GM13976 (cell line): Measurements from ENCODE around the gene SLC9A9.

Source experiments
- DNase-seq: peaks from one replicate; pipeline ENCODE4 v3.0.0; 2012; ENCODE audit warnings: low spot score
- in situ Hi-C: fragments of 300-500 bp; cut with MboI; formaldehyde crosslinking; loops from one replicate; pipeline ENCODE4 v1.12.0; 2022; ENCODE audit warnings: low sequenced_read_pairs, mixed read lengths, inconsistent platforms; ENCODE audit not compliant: unreplicated experiment
- TF ChIP-seq, protein P1 (sequence below): IDR thresholded peaks from 2 replicates; pipeline ENCODE4 v1.5.1; 2012; ENCODE audit warnings: borderline replicate concordance, mild to moderate bottlenecking; ENCODE audit not compliant: insufficient read depth; ENCODE audit errors: extremely low read depth, missing control alignments, control extremely low read depth

SLC9A9 gene

DNA sequence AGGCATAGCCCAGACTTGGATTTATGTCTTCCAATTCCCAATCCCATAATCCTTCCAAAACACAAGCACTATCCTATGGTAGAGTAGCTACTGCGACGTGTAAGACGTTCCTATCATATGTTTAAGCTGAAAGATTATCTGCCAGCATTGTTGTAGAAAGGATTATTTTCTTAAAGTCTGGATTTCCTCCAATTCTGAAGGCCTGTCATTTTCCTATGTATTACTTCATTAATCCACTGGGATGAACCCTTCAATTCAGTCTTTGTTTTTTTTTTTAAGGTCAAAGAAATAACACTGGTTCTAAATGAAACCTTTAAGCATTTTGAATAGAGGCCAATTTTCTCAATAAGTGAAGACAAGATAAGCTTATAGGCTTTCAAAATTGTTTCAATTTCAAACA lies 289.0 kb downstream of the SLC9A9 start:
- DNase-seq = no peak
- in situ Hi-C loops = no loop called here
- TF ChIP-seq, protein P1, sequence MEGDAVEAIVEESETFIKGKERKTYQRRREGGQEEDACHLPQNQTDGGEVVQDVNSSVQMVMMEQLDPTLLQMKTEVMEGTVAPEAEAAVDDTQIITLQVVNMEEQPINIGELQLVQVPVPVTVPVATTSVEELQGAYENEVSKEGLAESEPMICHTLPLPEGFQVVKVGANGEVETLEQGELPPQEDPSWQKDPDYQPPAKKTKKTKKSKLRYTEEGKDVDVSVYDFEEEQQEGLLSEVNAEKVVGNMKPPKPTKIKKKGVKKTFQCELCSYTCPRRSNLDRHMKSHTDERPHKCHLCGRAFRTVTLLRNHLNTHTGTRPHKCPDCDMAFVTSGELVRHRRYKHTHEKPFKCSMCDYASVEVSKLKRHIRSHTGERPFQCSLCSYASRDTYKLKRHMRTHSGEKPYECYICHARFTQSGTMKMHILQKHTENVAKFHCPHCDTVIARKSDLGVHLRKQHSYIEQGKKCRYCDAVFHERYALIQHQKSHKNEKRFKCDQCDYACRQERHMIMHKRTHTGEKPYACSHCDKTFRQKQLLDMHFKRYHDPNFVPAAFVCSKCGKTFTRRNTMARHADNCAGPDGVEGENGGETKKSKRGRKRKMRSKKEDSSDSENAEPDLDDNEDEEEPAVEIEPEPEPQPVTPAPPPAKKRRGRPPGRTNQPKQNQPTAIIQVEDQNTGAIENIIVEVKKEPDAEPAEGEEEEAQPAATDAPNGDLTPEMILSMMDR = no peak

DNA sequence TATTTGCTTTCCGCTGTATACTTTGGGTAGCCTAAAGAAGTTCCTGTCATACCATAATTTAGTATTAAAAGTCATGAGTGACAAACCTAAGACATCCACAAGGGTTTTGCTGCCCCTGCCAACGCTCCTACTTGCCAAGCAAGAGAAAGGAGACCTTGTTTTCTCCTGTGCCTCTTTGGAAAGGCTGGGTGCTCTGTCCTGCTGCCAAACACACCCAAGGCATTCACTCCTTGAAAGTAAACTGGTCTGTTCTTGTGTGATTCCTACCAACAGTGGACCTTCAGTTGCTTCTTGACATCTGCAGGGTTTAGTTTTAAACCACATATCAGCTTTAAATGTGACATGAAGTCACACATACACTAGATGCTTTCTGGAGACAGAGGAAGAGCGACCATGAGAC lies 295.4 kb downstream of the SLC9A9 start:
- TF ChIP-seq, protein P1 = no peak
- no peak for DNase-seq
- in situ Hi-C loops = no loop called here

DNA sequence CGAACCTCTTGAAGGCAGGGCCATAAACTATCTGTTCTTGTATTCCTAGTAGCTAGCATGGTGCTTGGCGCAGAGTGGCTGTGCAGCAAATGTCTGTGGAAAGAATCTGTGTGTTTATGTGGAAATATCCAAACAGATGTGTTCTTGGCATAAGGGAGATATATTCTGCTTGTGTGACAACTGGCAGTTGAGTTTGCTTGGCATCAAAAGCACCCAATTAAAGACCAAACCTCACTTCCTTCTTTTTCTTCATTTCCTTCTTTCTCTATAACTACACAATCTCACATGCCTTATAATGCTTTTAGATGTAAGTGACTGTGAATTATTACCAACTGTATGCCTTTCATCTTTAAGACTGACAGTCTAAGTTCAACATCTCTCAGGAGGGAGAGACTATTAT lies 296.5 kb downstream of the SLC9A9 start:
- DNase-seq = no peak
- in situ Hi-C loops = no loop called here
- TF ChIP-seq, protein P1 = no peak

DNA sequence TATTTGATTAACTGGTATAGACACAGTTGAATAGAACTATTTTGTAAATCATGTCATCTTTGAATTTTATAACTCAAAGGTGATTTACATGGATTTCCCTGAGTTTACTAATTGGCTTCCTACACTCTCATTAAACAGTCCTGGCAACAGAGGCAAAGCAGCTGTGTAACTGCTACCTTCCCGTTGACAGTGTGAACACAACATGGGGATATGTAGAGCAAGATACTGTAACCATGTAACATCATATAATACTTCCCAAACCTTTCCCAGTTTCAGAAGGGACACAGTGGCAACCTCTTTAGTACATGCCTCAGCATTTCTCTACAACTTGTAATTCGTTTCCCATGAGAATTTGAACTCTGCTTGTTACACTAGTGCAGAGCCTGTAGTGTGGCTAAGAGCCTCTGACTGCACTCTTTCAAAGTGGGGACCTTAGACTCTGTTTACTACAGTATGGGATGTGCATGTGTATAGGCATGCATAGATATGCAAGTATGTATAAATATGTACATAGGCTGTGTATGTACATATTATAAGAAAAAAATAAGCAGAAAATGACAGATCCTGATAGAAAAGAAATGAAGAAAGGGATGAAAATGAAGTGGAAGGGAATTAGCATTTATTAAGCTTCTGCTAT lies 299.3 kb downstream of the SLC9A9 start:
- TF ChIP-seq, protein P1 = no peak
- no peak for DNase-seq
- in situ Hi-C loops = no loop called here

DNA sequence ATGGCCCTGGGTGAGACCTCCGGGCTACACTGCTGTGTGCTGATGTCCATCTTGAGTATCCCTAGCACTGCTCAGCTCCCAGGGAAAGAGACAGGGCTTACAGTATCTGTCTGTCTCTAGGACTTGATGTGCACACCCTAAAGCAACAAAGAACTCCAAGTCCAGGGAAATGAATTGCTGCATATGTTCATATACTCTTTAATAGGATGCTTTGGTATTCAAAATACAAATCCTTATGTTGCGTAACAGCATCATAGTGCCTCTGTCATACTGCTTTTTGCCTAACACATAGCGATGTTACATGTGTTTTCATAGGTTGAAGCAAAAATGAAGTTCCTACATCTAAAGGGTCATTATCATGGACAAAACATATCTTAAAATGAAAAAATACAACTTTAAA lies 299.9 kb downstream of the SLC9A9 start:
- in situ Hi-C loops = no loop called here
- DNase-seq = no peak
- TF ChIP-seq, protein P1 = no peak

DNA sequence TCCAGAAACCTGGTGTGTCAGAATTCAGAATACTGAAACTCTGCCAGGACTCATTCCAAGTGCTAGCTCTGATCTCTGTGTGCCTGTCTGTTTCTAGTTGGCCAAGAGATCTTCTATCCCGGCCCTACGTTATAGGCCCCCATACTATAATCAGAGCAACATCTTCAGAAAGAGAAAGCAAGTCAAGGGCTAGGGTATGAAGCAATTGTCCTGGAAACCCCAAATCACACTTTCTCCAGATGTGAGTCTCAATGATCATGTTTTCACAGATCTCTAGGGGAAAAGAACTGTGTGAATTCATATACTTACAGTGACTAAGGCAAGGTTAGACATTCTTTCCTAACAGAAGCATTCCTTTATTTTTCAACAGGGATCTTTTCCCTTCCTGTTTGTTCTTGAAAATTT lies 309.7 kb downstream of the SLC9A9 start:
- peak; percentile 24 for DNase-seq
- in situ Hi-C loops = no loop called here
- TF ChIP-seq, protein P1 = no peak
